ENCODE measurements around the gene OTOP2. TPM values are rescaled to one million over a fixed set of nuclear protein-coding genes. Genes with fewer than 3 reads are reported as not detected.

OTOP2 gene
- total and polyA plus RNA-seq, 2 of the 4 experiments (the other 2 are of a cell fraction), result not detected

DNA sequence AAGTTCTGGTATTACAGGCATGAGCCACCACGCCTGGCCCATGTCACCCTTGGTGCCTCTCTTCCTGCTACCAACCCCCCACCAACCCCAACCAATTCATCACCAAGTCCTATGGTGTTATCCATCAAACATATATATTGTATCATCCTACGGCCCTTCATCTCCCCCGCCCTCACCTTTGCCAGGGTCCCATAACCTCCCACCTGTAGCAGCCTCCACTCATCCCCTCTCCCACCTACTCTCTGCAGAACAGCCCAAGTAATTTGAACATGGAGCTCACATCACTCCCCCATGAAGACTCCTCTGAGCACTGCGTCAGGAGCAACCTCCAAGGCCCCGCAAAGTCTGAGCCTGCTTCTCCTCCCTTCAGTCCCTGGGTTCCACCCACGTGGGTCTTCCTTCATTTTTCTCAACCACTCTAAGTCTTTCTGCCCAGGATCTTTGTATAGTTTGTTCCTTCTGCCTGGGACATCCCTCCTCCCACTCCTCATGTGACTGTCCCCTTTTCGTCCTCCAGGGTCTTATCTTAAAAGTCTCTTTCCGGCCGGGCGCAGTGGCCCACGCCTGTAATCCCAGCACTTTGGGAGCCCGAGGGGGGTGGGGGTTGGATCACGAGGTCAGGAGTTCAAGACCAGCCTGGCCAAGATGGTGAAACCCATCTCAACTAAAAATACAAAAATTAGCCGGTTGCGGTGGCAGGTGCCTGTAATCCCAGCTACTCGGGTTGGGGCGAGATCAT is 55.5 kb downstream of the OTOP2 start:
- TF ChIP-seq MAZ (IDR thresholded peaks at IDR 0.05; ENCODE audit: borderline replicate concordance, low read depth, low read length), result no peak
- TF ChIP-seq MXI1 (IDR thresholded peaks at IDR 0.05; ENCODE audit: borderline replicate concordance, low read depth, low read length), result no peak
- TF ChIP-seq, protein P1, sequence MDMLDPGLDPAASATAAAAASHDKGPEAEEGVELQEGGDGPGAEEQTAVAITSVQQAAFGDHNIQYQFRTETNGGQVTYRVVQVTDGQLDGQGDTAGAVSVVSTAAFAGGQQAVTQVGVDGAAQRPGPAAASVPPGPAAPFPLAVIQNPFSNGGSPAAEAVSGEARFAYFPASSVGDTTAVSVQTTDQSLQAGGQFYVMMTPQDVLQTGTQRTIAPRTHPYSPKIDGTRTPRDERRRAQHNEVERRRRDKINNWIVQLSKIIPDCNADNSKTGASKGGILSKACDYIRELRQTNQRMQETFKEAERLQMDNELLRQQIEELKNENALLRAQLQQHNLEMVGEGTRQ (IDR thresholded peaks at IDR 0.05; ENCODE audit: low read depth, low read length), result no peak
- no peak for TF ChIP-seq SMC3 (IDR thresholded peaks at IDR 0.05; ENCODE audit: low read depth, low read length)
- TF ChIP-seq, protein P2, sequence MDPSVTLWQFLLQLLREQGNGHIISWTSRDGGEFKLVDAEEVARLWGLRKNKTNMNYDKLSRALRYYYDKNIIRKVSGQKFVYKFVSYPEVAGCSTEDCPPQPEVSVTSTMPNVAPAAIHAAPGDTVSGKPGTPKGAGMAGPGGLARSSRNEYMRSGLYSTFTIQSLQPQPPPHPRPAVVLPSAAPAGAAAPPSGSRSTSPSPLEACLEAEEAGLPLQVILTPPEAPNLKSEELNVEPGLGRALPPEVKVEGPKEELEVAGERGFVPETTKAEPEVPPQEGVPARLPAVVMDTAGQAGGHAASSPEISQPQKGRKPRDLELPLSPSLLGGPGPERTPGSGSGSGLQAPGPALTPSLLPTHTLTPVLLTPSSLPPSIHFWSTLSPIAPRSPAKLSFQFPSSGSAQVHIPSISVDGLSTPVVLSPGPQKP (IDR thresholded peaks at IDR 0.05; ENCODE audit: borderline replicate concordance, low read depth, low read length), result no peak
- TF ChIP-seq RAD21 (IDR thresholded peaks at IDR 0.05; ENCODE audit: low read length), result no peak
- no peak for TF ChIP-seq MAFK (IDR thresholded peaks at IDR 0.05; ENCODE audit: low read depth, low read length)
- no peak for TF ChIP-seq CHD1 (IDR thresholded peaks at IDR 0.05; ENCODE audit: low read depth, low read length)
- no peak for TF ChIP-seq BHLHE40 (IDR thresholded peaks at IDR 0.05; ENCODE audit: low read depth, low read length)
- TF ChIP-seq, protein P3, sequence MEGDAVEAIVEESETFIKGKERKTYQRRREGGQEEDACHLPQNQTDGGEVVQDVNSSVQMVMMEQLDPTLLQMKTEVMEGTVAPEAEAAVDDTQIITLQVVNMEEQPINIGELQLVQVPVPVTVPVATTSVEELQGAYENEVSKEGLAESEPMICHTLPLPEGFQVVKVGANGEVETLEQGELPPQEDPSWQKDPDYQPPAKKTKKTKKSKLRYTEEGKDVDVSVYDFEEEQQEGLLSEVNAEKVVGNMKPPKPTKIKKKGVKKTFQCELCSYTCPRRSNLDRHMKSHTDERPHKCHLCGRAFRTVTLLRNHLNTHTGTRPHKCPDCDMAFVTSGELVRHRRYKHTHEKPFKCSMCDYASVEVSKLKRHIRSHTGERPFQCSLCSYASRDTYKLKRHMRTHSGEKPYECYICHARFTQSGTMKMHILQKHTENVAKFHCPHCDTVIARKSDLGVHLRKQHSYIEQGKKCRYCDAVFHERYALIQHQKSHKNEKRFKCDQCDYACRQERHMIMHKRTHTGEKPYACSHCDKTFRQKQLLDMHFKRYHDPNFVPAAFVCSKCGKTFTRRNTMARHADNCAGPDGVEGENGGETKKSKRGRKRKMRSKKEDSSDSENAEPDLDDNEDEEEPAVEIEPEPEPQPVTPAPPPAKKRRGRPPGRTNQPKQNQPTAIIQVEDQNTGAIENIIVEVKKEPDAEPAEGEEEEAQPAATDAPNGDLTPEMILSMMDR (conservative IDR thresholded peaks at IDR 0.05; ENCODE audit: low read depth, low read length), result no peak
- no peak for TF ChIP-seq RCOR1 (IDR thresholded peaks at IDR 0.05; ENCODE audit: insufficient replicate concordance, low read length)
- TF ChIP-seq POLR2A (IDR thresholded peaks at IDR 0.05; ENCODE audit: low read depth, low read length), result no peak
- TF ChIP-seq CEBPB (IDR thresholded peaks at IDR 0.05; ENCODE audit: low read depth, low read length), result no peak
- TF ChIP-seq NFE2L2 (IDR thresholded peaks at IDR 0.05; ENCODE audit: low read depth, low read length), result no peak
- TF ChIP-seq FOS (IDR thresholded peaks at IDR 0.05; ENCODE audit: low read depth, low read length), result no peak
- TF ChIP-seq RFX5 (IDR thresholded peaks at IDR 0.05; ENCODE audit: low read depth, low read length), result no peak
- ChIA-PET CTCF (no interaction called here), POLR2A (ENCODE audit: unreplicated experiment) (no interaction called here)

More for the DNA sequence above, 55.5 kb downstream of the OTOP2 start:
- Histone ChIP-seq H3K36me3 (ENCODE audit: control insufficient read depth, insufficient read depth, low read length) (no peaks in the 10 kb centered on the region), H3K4me1 (ENCODE audit: control insufficient read depth, insufficient read depth, low read length) (peaks cover 10% of the 10 kb centered on the region), H3K9ac (ENCODE audit: low read depth, low read length) (no peak overlapping the region), H2AK5ac (ENCODE audit: low read depth, low read length) (no peak overlapping the region), H3K27ac (ENCODE audit: insufficient read depth, low read length) (no peak overlapping the region), H3K9me1 (ENCODE audit: insufficient read depth, low read length) (peaks cover 5% of the 10 kb centered on the region), H4K20me1 (ENCODE audit: insufficient read depth, low read length) (no peaks in the 10 kb centered on the region), H3K18ac (ENCODE audit: low read depth, low read length) (no peak overlapping the region), H3K79me1 (ENCODE audit: low read depth in 1 of 2, low read length in 2 of 2) (peaks cover 4 to 12% of the 10 kb centered on the region in 2 experiments; a peak in 3 of 4 replicates), H3K4me2 (ENCODE audit: low read depth, low read length) (no peak overlapping the region), H4K5ac (ENCODE audit: low read depth, low read length) (no peak overlapping the region), H3K9me3 (ENCODE audit: control insufficient read depth, insufficient read depth, low read length) (no peaks in the 10 kb centered on the region), H3K23ac (ENCODE audit: low read depth, low read length) (no peak overlapping the region), H3K27me3 (ENCODE audit: control insufficient read depth, insufficient read depth, low read length) (peaks cover 13% of the 10 kb centered on the region), H2BK5ac (ENCODE audit: low read depth, low read length, poor library complexity, severe bottlenecking) (no peak overlapping the region), H4K91ac (ENCODE audit: insufficient read depth, low read depth, low read length) (no peak overlapping the region), H3K14ac (replicated peaks; ENCODE audit: low read depth, low read length) (no peak overlapping the region), H3K56ac (ENCODE audit: extremely low read depth, insufficient read depth, low read length) (no peak overlapping the region), H2AK9ac (replicated peaks; ENCODE audit: low read depth, low read length, poor library complexity) (no peak overlapping the region), H2BK15ac (ENCODE audit: low read depth, low read length) (no peak overlapping the region), H2BK120ac (ENCODE audit: low read depth, low read length) (no peak overlapping the region), H2BK20ac (ENCODE audit: low read depth, low read length) (no peak overlapping the region), H4K8ac (ENCODE audit: low read depth in 2 of 2, low read length in 2 of 2) (no peak overlapping the region), H3K4me3 (ENCODE audit: insufficient read depth, low read depth, low read length) (no peak overlapping the region), H3K4ac (ENCODE audit: low read depth, low read length) (no peak overlapping the region), H2AFZ (replicated peaks; ENCODE audit: low read length, poor library complexity) (no peak overlapping the region)
- in situ Hi-C loops (cut with MboI; ENCODE audit: low sequenced_read_pairs), result no loop called here
- 74% methylated on average over 5 of the region's 17 CpGs; no CpG with 5 or more reads in 1 of the 2 experiments for WGBS, 2 experiments (ENCODE audit: extremely low coverage in 2 of 2, insufficient read length in 1 of 2)
- intact Hi-C loops (cut with micrococcal nuclease), result no loop called here
- no peak for DNase-seq
- no peak for ATAC-seq (ENCODE audit: low read depth)
- dilution Hi-C loops (cut with HindIII; ENCODE audit: low sequenced_read_pairs, unreplicated experiment), result no loop called here
- BruUV-seq (replicated peaks), result no TSS peak

All from IMR-90 (cell line).